A673 (cell line): ENCODE data around the gene ITGA11.

Experiments
- CTCF ChIP-seq: fragments of 300-800, 200-600 bp; sonication (generic); conservative IDR thresholded peaks from 2 replicates; pipeline ENCODE4 v1.5.1; 2017; ENCODE audit warnings: low read depth, mild to moderate bottlenecking, antibody characterized with exemption, low read length, moderate library complexity, mixed read lengths
- EZH2 ChIP-seq: fragments of 200-600 bp; sonication (generic); IDR thresholded peaks from 2 replicates; pipeline ENCODE4 v1.6.1; 2017; ENCODE audit warnings: borderline replicate concordance, low read depth, mild to moderate bottlenecking, mixed read lengths, antibody characterized with exemption, low read length; ENCODE audit not compliant: poor library complexity, severe bottlenecking

GRCh38 chr15:68278595-68279405 is 153.2 kb downstream of the ITGA11 start:
- TF ChIP-seq CTCF (no peak), EZH2 (no peak)
